Stimulated activated CD4-positive, alpha-beta T cell treated with anti-CD3 and anti-CD28 coated beads, Interleukin-12 subunit alpha, Interleukin-12 subunit beta, amount 100 ng/mL, for 24 hours (primary cell): ENCODE results near the gene IL5.
"Not testable (repeated sequence)": the region's sequence is repeated elsewhere in the genome, so short reads cannot be mapped to it uniquely, and the experiment has no call there.

Experiments used
- DNase-seq, 2 experiments: peaks; one replicate each; pipeline ENCODE4 v3.0.0-alpha.2; 2020; ENCODE audit warnings: low read depth in 2 of 2

IL5 gene

DNA sequence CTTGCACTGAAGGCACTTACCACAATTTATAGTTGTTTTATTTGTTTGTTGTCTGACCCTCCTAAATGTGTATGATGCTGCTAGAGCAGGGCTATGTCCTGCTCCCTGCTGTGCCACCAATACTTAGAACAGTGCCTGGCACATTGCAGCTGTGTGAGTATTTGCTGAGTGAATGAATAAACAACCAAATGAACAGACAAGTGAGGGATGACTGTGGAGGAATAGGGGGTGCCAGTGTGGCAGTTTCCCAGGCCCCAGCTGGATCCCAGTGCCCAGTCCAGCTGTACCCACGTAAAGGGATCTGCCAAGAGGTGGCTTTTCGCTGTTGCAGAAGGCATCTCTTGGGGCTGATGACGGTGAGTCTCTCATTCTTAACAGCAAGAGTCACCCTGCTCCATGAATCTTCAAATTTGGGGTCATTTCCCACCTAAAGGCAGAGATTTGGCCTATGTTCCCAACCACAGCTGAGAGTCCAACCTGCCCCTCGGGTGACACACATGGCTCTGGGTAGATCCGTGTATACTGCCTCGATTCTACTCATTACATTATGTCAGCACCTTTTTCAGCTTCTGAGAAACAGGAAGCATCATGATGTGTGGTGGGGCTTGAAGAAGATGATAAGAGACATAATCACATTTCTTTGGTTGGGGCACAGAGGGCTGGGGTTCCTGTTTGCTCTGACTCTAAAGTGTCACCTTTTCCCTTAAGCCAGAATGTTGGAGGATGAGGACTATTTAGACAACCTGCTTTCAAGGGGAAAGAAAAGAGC, 14.3 kb downstream of the IL5 start:
- DNase-seq = no peak

DNA sequence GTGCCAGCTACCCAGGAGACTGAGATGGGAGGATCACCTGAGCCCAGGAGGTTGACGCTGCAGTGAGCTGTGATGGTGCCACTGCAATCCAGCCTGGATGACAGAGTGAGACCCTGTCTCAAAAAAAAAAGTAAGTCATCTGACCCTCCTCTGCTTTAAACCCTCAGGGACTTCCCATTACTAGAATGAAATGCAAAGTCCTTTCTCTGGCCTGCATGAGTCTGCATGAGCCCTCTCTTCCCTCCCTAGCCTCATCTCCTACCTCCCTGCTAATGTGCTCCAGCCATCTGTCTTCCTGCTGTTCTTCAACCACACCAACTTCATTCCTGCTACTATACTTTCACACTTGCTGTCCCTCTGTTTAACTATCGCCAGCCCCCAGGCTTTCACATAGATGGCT, 15.3 kb downstream of the IL5 start:
- DNase-seq = no peak

DNA sequence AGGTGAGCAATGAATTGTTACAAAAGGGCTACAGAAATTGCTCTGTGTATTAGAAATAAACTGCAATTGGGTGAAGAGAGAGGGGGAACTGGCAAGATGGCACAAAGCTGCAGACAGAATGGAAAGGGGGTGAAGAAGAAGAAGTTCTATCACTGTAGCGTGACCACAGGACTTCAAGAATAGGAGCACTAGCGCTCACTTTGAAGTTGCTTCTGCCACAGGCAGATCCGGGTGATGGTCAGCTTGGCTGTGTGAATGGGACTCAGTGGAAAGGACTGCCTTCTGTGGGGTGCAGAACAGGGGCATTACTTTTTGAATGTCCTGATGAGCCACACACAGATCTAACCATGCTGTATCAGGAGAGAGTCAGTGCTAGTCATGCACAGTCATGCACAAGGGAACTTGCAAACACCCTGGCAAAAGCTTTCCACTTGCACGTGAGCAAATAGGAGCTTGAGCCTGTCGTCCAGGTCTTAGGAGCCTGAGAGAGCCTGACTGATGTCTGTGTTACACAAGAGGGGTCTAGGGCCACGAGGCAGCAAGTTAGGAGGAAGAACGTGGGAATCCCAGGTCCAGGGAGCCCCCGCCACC, 16.3 kb downstream of the IL5 start:
- DNase-seq = no peak

DNA sequence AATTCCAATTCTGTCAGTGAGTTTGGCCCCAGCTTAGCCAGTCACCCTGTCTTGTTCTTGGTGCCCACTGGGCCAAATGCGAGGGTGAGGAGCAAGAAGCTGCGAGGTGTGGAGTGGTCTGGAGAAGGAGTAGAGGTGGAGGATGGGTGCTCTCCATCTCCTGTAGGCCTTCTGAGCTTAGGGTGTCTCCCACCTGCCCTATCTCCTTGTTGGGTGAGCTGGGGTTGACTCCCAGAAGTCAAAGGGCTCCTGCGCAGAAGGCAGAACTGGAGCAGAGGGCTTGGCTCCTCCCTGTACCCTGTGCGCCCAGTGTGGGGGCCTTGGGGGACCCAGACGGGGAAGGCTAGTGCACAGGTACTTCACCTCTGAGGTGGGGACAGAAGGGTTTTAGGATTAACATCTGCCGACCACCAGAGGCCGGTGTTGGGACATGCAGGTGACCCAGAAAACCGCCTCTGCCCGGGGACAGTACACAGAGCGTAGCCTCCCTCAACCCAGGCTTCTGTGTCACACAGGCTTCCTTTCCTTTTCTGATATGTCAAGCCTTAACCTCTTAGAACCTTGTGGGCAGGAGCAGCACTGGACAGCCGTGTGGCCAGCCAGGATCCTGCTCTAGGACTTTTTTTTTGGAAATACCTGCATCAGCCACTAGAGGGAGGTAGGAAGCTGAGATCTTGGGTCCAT, 16.9 kb downstream of the IL5 start:
- no peak for DNase-seq

DNA sequence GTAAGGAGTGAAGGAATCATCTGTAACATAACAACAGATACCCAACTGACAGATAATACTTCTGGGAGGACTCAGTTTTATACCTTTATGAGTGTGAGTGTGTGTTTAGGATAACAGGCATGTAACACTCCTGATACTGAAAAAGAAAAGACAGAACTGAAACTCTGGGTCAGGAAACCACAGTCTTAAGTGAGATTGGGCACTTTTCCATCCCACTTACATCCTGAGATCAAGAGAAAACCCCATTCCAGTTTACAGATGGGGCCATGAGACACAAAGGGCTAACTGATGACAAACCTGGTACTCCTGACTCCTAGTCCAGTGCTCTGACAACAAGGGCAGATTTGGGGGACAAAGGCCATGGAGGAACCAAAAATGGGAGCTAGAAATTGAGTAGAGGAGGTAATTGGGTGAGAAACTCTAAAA, 18.0 kb downstream of the IL5 start:
- DNase-seq = no peak

DNA sequence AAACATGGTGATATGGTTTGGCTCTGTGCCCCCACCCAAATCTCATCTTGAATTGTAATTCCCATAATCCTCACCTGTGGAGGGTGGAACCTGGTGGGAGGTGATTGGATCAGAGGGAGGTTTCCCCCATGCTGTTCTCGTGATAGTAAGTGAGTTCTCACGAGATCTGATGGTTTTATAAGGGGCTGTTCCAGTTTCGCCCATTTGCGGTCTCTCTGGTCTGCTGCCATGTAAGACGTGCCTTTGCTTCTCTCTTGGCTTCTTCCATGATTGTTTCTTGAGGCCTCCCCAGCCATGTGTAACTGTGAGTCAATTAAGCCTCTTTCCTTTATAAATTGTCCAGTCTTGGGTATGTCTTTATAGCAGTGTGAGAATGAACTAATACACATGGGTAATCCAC, 18.4 kb downstream of the IL5 start:
- DNase-seq = not testable (repeated sequence)

- DNase-seq = not testable (repeated sequence)
These were observed 21.3 kb downstream of the IL5 start for GRCh38 chr5:132522067-132522466.

DNA sequence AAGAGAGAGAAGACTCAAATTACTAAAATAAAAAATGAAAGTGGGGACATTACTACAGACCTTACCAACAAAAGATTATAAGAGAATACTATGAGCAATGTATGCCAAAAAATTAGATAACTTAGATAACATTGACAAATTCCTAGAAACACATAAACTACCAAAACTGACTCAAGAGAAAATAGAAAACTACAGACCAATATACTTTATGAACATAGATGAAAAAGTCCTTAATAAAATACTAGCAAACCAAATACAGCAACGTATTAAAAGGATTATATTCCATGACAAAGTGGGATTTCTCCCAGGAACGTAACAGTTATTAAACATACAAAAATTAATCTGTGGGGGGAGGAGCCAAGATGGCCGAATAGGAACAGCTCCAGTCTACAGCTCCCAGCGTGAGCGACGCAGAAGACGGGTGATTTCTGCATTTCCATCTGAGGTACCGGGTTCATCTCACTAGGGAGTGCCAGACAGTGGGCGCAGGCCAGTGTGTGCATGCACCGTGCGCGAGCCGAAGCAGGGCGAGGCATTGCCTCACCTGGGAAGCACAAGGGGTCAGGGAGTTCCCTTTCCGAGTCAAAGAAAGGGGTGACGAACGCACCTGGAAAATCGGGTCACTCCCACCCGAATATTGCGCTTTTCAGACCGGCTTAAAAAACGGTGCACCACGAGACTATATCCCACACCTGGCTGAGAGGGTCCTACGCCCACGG, 29.5 kb downstream of the IL5 start:
- DNase-seq = not testable (repeated sequence)

DNA sequence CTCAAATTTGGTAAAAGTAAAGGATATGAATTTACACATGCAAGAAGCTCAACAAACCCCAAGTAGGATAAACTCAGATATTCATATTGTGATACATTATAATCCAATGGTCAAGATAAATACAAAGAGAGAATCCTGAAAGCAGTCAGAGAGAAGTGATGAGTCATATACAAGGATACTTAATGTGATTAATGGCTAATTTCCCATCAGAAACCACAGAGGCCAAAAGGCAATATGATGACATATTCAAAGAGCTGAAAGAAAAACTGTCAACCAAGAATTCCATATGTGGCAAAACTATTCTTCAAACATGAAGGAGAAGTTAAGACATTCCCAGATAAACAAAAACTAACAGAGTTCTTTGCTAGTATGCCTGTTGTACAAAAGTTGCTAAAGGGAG, 33.2 kb downstream of the IL5 start:
- DNase-seq = no peak

- DNase-seq = no peak
These were observed 37.1 kb downstream of the IL5 start for GRCh38 chr5:132506094-132506692.

GRCh38 chr5:132505641-132506040, 37.7 kb downstream of the IL5 start:
- no peak for DNase-seq

DNA sequence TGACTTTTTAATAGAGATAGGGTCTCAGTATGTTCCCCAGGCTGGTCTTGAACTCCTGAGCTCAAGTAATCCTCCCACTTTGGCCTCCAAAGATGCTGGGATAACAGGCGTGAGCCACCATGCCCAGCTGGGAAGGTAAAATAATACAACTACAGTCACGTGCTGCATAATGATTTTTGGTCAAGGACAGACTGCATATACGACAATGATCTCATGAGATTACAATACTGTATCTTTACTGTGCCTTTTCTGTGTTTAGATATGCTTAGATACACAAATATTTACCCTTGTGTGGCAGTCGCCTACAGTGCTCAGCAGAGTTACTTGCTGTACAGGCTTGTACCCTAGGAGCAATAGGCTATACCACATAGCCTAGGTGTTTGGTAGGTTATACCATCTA, 38.6 kb downstream of the IL5 start:
- DNase-seq = no peak

GRCh38 chr5:132503244-132503643, 40.1 kb downstream of the IL5 start:
- DNase-seq = no peak

GRCh38 chr5:132501961-132502931, 41.1 kb downstream of the IL5 start:
- no peak for DNase-seq

- no peak for DNase-seq
These were observed 41.7 kb downstream of the IL5 start for GRCh38 chr5:132501629-132501956.

DNA sequence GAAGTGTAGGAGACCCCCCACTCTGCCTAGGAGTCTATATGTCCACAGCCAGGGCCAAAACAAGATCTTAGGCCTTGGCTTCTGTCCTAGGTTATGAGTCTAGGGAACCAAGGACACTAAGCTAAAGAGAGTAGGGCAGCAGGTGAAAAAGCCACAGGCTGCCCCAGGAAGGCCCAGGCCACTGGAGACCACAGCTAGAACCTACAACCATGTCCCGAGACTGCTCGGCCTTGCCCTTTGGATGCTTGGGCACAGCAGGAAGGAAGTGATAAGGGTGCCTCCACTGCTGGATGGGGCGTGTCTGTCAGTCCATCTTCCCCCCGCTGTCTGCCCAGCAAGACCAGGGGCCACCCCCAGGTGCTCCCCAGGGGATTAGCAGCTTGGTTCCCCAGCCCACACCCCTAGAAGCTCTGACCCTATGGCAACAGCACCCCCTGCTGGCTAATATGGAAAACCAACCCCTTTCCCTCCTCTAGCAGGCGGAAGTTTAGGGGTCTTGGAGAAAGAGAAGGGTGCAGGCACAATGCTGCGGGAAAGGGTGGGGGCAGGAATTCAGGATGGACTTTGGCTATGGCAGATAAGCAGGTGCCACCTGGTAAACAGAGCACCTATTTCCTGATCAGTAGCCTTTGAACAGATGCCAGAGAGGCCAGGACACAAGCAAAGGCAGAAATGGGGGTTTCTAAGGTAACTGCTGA, 42.2 kb downstream of the IL5 start:
- peak in 1 of 2 experiments; percentile 59 for DNase-seq

GRCh38 chr5:132500244-132500930, 42.9 kb downstream of the IL5 start:
- DNase-seq = no peak

- DNase-seq = no peak
These were observed 43.7 kb downstream of the IL5 start for GRCh38 chr5:132499440-132500243.
